Heart right ventricle (tissue), 16 donors: ENCODE data around the gene KCNMA1. TPM values are rescaled to one million over a fixed set of nuclear protein-coding genes. Genes with fewer than 3 reads are reported as not detected.

ENCODE experiments used
- ATAC-seq, 8 donors: fragments of 200-7000 bp; cut with Tn5 transposase; one replicate each; pipeline ENCODE4 v1.9.1; 2020; ENCODE audit warnings: mild to moderate bottlenecking in 8 of 8, moderate library complexity in 8 of 8, moderate number of reproducible peaks in 1 of 8
- DNase-seq, 2 donors: peaks; one replicate each; pipeline ENCODE4 v3.0.0-alpha.2; 2020
- H3K27ac ChIP-seq, 10 donors: fragments of 200-600 bp; sonication (generic) in 2 of 10; one replicate each; pipeline versions ENCODE4 v1.5.0 to v1.8.0; 2020 to 2022; ENCODE audit warnings: mild to moderate bottlenecking in 3 of 10
- H3K27me3 ChIP-seq, 7 donors: fragments of 200-600 bp; one replicate each; pipeline ENCODE4 v1.8.0; 2021 to 2022; ENCODE audit warnings: mild to moderate bottlenecking in 2 of 7
- H3K36me3 ChIP-seq, 9 donors: fragments of 200-600 bp; sonication (generic) in 1 of 9; one replicate each; pipeline versions ENCODE4 v1.5.0 to v1.8.0; 2020 to 2022; ENCODE audit warnings: mild to moderate bottlenecking in 2 of 9
- H3K4me1 ChIP-seq, 9 donors: fragments of 200-600 bp; sonication (generic) in 1 of 9; one replicate each; pipeline versions ENCODE4 v1.5.0 to v1.8.0; 2020 to 2022; ENCODE audit warnings: mild to moderate bottlenecking in 4 of 9
- H3K4me3 ChIP-seq, 10 donors: fragments of 200-600 bp; sonication (generic) in 2 of 10; one replicate each; pipeline versions ENCODE4 v1.5.0 to v1.8.0; 2020 to 2022; ENCODE audit warnings: mild to moderate bottlenecking in 7 of 10, moderate library complexity in 2 of 10
- H3K9me3 ChIP-seq, 11 donors: fragments of 200-600 bp in 10 of 11; sonication (generic) in 2 of 11; one replicate each; pipeline versions ENCODE4 v1.5.0 to v1.8.0; 2013 to 2022; ENCODE audit warnings: mild to moderate bottlenecking in 2 of 11, control low read depth in 1 of 11, moderate library complexity in 1 of 11
- CTCF ChIP-seq, 9 donors: fragments of 200-600 bp; sonication (generic) in 2 of 9; IDR thresholded peaks; one replicate each; pipeline versions ENCODE4 v1.5.0 to v1.8.0; 2021 to 2022; ENCODE audit warnings: antibody characterized with exemption in 9 of 9, mild to moderate bottlenecking in 5 of 9, moderate library complexity in 1 of 9
- WGBS, 2 donors: extraction: QIAGEN DNeasy Blood & Tissue Kit; methylation state at CpG; one replicate each; pipeline ENCODE4 v1.1.7; 2013; ENCODE audit warnings: inconsistent platforms in 1 of 2; 5-methylcytosine and 5-hydroxymethylcytosine counted together
- intact Hi-C, 10 donors: fragments of 100-400 bp; cut with DNase I; formaldehyde crosslinking; loops; one replicate each; pipeline versions ENCODE4 v1.11.1 to v1.14.2; 2022
- polyA plus RNA-seq, 2 donors: library from polyadenylated mRNA; stranded (reverse); fragments of 200-250 nt; gene quantifications; one replicate each; pipeline ENCODE4 v1.2.3, GENCODE V29; 2013
- total RNA-seq, 10 donors: library from RNA; stranded (reverse); fragmentation: NEBNext Ultra II Directional in 3 of 10; extraction: Animal tissue kit (Norgen Biotek cat#: 25700) in 3 of 10; gene quantifications; one replicate each; pipeline versions ENCODE4 v1.2.1 to v1.2.4, GENCODE V29; 2021 to 2023
- donor health status: Arrhythmogenic right ventricular cardiomyopathy.
- donor health status: ischemic (EF 13 %, LVEDD 7.1; RV severe dilation, severe dysfunction).
- donor health status: healthy with polysubstance abuse.
- donor health status: DM: no; HTN: yes; CAD: no.
- donor health status: DM: no; HTN: no; CAD: no.
- donor health status: ischemic (EF 25% LVEDD 6.9; RV normal size, moderate dysfunction).
- donor health status: ischemic (EF 25% LVEDD 5.7; RV mildly dilated, moderate dysfunction).
- donor health status: healthy.
- donor health status: DM: yes; HTN: yes; CAD: no.
- donor health status: Ischemic cardiomyopathy.
- donor health status: ischemic (EF 35%, LVEDD 5.7; RV mildly dilated, moderate dysfunction).
- donor health status: nonischemic (EF 11% LVEDD 7.7; RV severe dilation, severe dysfunction).
- donor health status: DM: yes; HTN: yes; CAD: no.
- donor health status: PGD.
- donor health status: ischemic (EF 29% LVEDD 5.4; RV normal size, mild dysfunction).
- donor health status: nonischemic (EF 23%, LVEDD 6.1; RV moderate dilation, normal function).

KCNMA1 gene
- total and polyA plus RNA-seq, 12 donors: 0.59 to 5.3 (median 1.6) TPM

DNA sequence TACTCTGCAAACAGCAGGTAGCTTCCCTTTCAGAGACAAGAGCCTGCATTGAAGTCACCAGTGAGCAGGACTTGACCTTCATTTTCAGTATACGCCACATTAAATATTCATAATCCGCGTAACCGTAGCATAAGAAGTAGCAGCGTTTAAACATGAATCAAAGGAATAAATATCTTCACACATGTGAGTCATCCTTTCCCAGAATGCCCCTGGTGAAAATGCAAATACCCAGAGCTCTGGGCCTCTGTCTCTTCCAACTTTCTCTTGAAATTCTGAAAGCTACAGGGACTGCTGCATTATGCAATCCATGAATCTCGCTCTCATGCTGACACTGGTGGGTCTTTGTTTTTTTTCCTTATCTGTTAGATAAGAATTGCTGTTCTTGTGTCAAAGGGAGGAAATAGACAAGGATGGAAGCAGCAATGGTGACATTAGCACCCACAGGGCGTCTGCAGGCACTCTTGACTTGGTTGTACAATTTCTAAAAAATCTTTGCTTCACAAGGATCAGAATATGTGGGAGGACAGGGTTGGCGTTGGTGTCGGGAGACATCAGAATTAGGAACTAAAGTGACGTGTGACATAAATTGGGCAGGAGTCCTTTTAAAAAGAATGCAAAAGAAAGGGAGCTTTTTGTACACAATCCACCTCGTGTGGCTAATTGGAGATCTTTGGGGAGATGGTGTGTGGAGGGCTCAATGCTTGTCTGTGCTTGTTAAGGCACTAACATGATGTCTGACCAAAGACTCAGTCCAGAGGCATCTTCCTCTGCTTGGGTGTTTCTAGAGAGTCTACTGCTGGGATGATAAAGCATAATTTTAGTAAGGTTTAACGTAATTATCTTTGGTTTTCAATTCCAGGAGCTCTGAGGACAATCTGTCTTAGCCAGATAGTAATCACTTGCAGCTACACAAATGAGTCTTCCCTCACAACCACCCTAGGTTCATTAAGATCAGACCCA, 390.3 kb downstream of the KCNMA1 start:
- Histone ChIP-seq H3K27me3 (peaks cover 0 to 14% (median 7%) of the 10 kb centered on the region in 7 donors), H3K4me3 (no peak overlapping the region), H3K27ac (peak overlapping the region in 1 of 10 donors; percentile 60), H3K9me3 (no peaks in the 10 kb centered on the region), H3K36me3 (no peaks in the 10 kb centered on the region), H3K4me1 (peaks cover 0 to 47% (median 3%) of the 10 kb centered on the region in 9 donors)
- intact Hi-C loops: no loop called here
- TF ChIP-seq CTCF (IDR thresholded peaks at IDR 0.05): no peak
- peak in 7 of 8 donors; percentile 52 to 86 (median 70) for ATAC-seq
- 43 to 58% methylated on average over 12 of the region's 12 CpGs for WGBS, 2 donors
- no peak for DNase-seq

DNA sequence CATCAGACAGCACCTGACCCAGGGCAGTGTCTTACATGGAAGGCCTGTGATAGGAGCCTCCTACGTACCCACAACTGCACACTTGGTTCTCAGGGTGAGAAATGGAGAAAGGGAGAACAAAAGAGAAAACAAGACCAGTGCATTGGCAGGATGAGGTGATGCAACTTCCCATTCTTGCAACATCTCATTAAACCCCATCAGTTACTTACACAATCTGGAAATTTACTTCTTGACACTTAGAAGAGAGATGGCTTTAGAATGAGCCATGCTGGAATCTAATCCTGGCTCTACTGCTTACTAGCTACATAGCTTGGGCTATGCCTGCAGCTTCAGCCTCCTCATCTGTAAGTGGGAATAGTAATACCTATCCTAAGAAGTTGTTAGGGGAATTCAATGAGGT, 391.7 kb downstream of the KCNMA1 start:
- TF ChIP-seq CTCF (IDR thresholded peaks at IDR 0.05): no peak
- WGBS, 2 donors: 71 to 78% methylated on average over 1 of the region's 1 CpG
- intact Hi-C loops: no loop called here
- H3K4me3 ChIP-seq: no peak overlapping the region
- H3K27ac ChIP-seq: peak overlapping the region in 1 of 10 donors; percentile 60
- ATAC-seq (peak in 3 of 8 donors; percentile 12 to 37 (median 36)), DNase-seq (no peak)
- H3K36me3 ChIP-seq: no peaks in the 10 kb centered on the region
- H3K4me1 ChIP-seq: peaks cover 0 to 47% (median 3%) of the 10 kb centered on the region in 9 donors
- peaks cover 0 to 14% (median 7%) of the 10 kb centered on the region in 7 donors for H3K27me3 ChIP-seq
- no peaks in the 10 kb centered on the region for H3K9me3 ChIP-seq

GRCh38 chr10:77244746-77245145, 392.9 kb downstream of the KCNMA1 start:
- no peaks in the 10 kb centered on the region for H3K9me3 ChIP-seq
- TF ChIP-seq CTCF (IDR thresholded peaks at IDR 0.05): no peak
- DNase-seq (no peak), ATAC-seq (no peak)
- H3K4me3 ChIP-seq: no peak overlapping the region
- H3K27me3 ChIP-seq: peaks cover 0 to 14% (median 4%) of the 10 kb centered on the region in 7 donors
- no peaks in the 10 kb centered on the region for H3K36me3 ChIP-seq
- H3K27ac ChIP-seq: no peak overlapping the region
- intact Hi-C loops: loop anchor here in 1 of 10 donors (5.0 kb wide), 1 partner anchor 398 kb away; no protein-coding TSS in a partner anchor
- peaks cover 0 to 47% (median 3%) of the 10 kb centered on the region in 9 donors for H3K4me1 ChIP-seq
- 54 to 61% methylated on average over 2 of the region's 2 CpGs for WGBS, 2 donors

DNA sequence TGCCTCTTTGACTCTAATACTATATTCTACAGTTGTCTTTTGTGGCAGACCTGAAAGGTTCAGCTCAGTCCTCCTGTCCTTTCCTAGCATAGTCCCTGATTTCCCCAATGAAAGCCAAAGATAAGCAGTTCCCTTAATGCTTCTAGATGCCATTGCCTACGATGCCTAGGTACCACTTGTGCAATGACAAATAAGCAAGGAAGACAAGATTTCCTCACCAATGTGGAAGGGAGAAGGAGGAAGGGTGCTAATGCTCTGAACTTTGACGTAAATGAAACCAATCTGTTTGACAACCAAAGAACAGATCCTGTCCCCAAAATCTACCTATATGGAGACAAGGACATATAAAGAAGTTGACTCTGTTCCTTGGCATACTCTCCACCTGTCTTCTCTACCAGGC, 393.3 kb downstream of the KCNMA1 start:
- Histone ChIP-seq H3K36me3 (no peaks in the 10 kb centered on the region), H3K27me3 (peaks cover 0 to 14% (median 0%) of the 10 kb centered on the region in 7 donors), H3K27ac (no peak overlapping the region), H3K9me3 (no peaks in the 10 kb centered on the region), H3K4me1 (peaks cover 0 to 47% (median 3%) of the 10 kb centered on the region in 9 donors), H3K4me3 (no peak overlapping the region)
- DNase-seq: no peak
- ATAC-seq: no peak
- intact Hi-C loops: loop anchor here in 1 of 10 donors (5.0 kb wide), 1 partner anchor 398 kb away; no protein-coding TSS in a partner anchor
- no peak for TF ChIP-seq CTCF (IDR thresholded peaks at IDR 0.05)
- WGBS, 2 donors: 90 to 92% methylated on average over 2 of the region's 2 CpGs
